Measurements from ENCODE around the gene C9orf57. TPM values are rescaled to one million over a fixed set of nuclear protein-coding genes. Genes with fewer than 3 reads are reported as not detected.
"Not testable (repeated sequence)": the region's sequence is repeated elsewhere in the genome, so short reads cannot be mapped to it uniquely, and the experiment has no call there.

The C9orf57 gene
- total RNA-seq, 1 donor from 2014 or later, result not detected

- DNase-seq (no peak), ATAC-seq (no peak)
- intact Hi-C loops (cut with micrococcal nuclease), result loop anchor here (10.0 kb wide), 1 partner anchor 564 kb away; no protein-coding TSS in a partner anchor
Observed at GRCh38 chr9:72030767-72031166, 29.6 kb downstream of the C9orf57 start.

- intact Hi-C loops (cut with micrococcal nuclease), result loop anchor here (5.0 to 10.0 kb wide), 2 partner anchors 223 to 565 kb away; no protein-coding TSS in a partner anchor
- ATAC-seq (no peak), DNase-seq (no peak)
Observed at GRCh38 chr9:72029986-72030385, 30.4 kb downstream of the C9orf57 start.

- DNase-seq (no peak), ATAC-seq (no peak)
- intact Hi-C loops (cut with micrococcal nuclease), result loop anchor here (5.0 kb wide), 1 partner anchor 219 kb away; no protein-coding TSS in a partner anchor
Observed at GRCh38 chr9:72025906-72026305, 34.5 kb downstream of the C9orf57 start.

- DNase-seq (no peak), ATAC-seq (no peak)
- intact Hi-C loops (cut with micrococcal nuclease), result no loop called here
Observed at GRCh38 chr9:72023596-72023995, 36.8 kb downstream of the C9orf57 start.

GRCh38 chr9:72022841-72023240 is 37.6 kb downstream of the C9orf57 start:
- no peak for DNase-seq
- no peak for ATAC-seq
- intact Hi-C loops (cut with micrococcal nuclease), result no loop called here

- ATAC-seq (no peak), DNase-seq (no peak)
- intact Hi-C loops (cut with micrococcal nuclease), result no loop called here
Observed at GRCh38 chr9:72013292-72013760, 47.1 kb downstream of the C9orf57 start.

GRCh38 chr9:72012646-72013045 is 47.8 kb downstream of the C9orf57 start:
- ATAC-seq, result no peak
- intact Hi-C loops (cut with micrococcal nuclease), result no loop called here

GRCh38 chr9:72007726-72008125 is 52.7 kb downstream of the C9orf57 start:
- ATAC-seq; DNase-seq; intact Hi-C loops (cut with micrococcal nuclease): not testable (repeated sequence)

More at GRCh38 chr9:72012646-72013045, 47.8 kb downstream of the C9orf57 start:
- DNase-seq, result no peak

- intact Hi-C loops (cut with micrococcal nuclease), result no loop called here
- DNase-seq (no peak), ATAC-seq (no peak)
Observed at GRCh38 chr9:72006501-72006900, 53.9 kb downstream of the C9orf57 start.

- no peak for ATAC-seq
- DNase-seq, result no peak
- intact Hi-C loops (cut with micrococcal nuclease), result no loop called here
Observed at GRCh38 chr9:72005451-72005850, 55.0 kb downstream of the C9orf57 start.

Other genes starting within 250 kb of the C9orf57 start
- gene ABHD17B, start 149.4 kb downstream of the C9orf57 start, total RNA-seq, result 11.3 TPM
- 7.3 TPM for gene C9orf85, start 149.0 kb downstream of the C9orf57 start, total RNA-seq
- 2.0 TPM for gene GDA, start 88.8 kb upstream of the C9orf57 start, total RNA-seq

Measured in left ventricle myocardium superior (tissue), 1 donor.